MCF 10A (cell line): Measurements from ENCODE around the gene INPP5K. TPM values are rescaled to one million over a fixed set of nuclear protein-coding genes. Genes with fewer than 3 reads are reported as not detected.
"Not testable (repeated sequence)": the region's sequence is repeated elsewhere in the genome, so short reads cannot be mapped to it uniquely, and the experiment has no call there.

Experiments
- BruUV-seq: library from RNA; stranded (reverse); fragments of 400-500 nt; replicated peaks from 2 replicates; lab custom pipeline; 2021; lab: Mats Ljungman, UMichigan
- CTCF ChIA-PET: fragments of 300-600 bp; sonication (Branson Sonifier 250); formaldehyde crosslinking; extraction: SDS; loops from one replicate; lab custom pipeline; 2021; ENCODE audit warnings: antibody characterized with exemption, inconsistent platforms; lab: Yijun Ruan, JAX
- POLR2A ChIA-PET: fragments of 300-600, 350-650 bp; sonication (Branson Sonifier 250); formaldehyde crosslinking; extraction: SDS; loops from one replicate; lab custom pipeline; 2020; ENCODE audit warnings: antibody characterized with exemption, inconsistent platforms; lab: Yijun Ruan, JAX
- DNase-seq: peaks from one replicate; pipeline ENCODE4 v3.0.0-alpha.2; 2018; ENCODE audit not compliant: unreplicated experiment
- H3K27ac Mint-ChIP-seq: one replicate; pipeline ENCODE4 v1.8.0; 2022; ENCODE audit warnings: mild to moderate bottlenecking, low read depth, mixed read lengths; ENCODE audit not compliant: unreplicated experiment
- H3K27me3 Mint-ChIP-seq: one replicate; pipeline ENCODE4 v1.8.0; 2022; ENCODE audit warnings: mixed read lengths; ENCODE audit not compliant: insufficient read depth, unreplicated experiment
- H3K36me3 Mint-ChIP-seq: one replicate; pipeline ENCODE4 v1.8.0; 2022; ENCODE audit warnings: mild to moderate bottlenecking, moderate library complexity, mixed read lengths; ENCODE audit not compliant: insufficient read depth, unreplicated experiment
- H3K4me1 Mint-ChIP-seq: one replicate; pipeline ENCODE4 v1.8.0; 2022; ENCODE audit warnings: mixed read lengths; ENCODE audit not compliant: insufficient read depth, unreplicated experiment
- H3K4me3 Mint-ChIP-seq: one replicate; pipeline ENCODE4 v1.8.0; 2022; ENCODE audit warnings: mild to moderate bottlenecking, moderate library complexity, mixed read lengths; ENCODE audit not compliant: unreplicated experiment
- H3K9me3 Mint-ChIP-seq: one replicate; pipeline ENCODE4 v1.8.0; 2022; ENCODE audit warnings: mixed read lengths; ENCODE audit not compliant: unreplicated experiment
- intact Hi-C: fragments of 100-400 bp; cut with micrococcal nuclease; formaldehyde crosslinking; loops from 2 replicates; pipeline ENCODE4 v1.14.1; 2022
- total RNA-seq: library from RNA; stranded (reverse); gene quantifications from 2 replicates; pipeline ENCODE4 v1.2.3, GENCODE V29; 2022
- TF ChIP-seq, protein P1 (sequence below): fragments of 200-600 bp; IDR thresholded peaks from one replicate; pipeline ENCODE4 v1.8.0; 2022; ENCODE audit warnings: antibody characterized with exemption, mild to moderate bottlenecking; ENCODE audit not compliant: unreplicated experiment

The INPP5K gene
- total RNA-seq, 1 experiment from 2014 or later: 28.9 TPM

DNA sequence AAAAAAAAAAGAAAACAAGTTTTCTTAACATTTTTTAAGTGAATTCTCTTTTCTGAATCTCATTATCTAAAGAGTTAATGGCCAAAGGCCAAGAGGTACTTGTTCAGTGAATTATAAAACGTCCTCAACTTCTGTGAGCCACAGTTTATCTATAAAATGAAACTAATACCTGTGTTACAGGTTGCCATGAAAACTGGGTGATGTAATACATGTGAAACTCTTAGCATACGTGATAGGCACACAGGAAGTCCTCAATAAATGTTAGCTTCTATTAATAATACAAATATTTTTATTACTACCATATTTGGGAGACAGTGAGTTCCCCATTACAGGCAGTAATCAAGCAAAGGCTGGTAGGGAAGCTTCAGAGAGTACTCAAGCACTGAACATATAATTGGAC is 13.5 kb upstream of the INPP5K start:
- no peak for DNase-seq
- Mint-ChIP-seq H3K36me3 (peaks cover 81% of the 10 kb centered on the region), H3K4me1 (peaks cover 9% of the 10 kb centered on the region), H3K4me3 (no peak overlapping the region), H3K27ac (peak overlapping the region; percentile 28), H3K9me3 (no peaks in the 10 kb centered on the region), H3K27me3 (no peaks in the 10 kb centered on the region)
- TF ChIP-seq, protein P1, sequence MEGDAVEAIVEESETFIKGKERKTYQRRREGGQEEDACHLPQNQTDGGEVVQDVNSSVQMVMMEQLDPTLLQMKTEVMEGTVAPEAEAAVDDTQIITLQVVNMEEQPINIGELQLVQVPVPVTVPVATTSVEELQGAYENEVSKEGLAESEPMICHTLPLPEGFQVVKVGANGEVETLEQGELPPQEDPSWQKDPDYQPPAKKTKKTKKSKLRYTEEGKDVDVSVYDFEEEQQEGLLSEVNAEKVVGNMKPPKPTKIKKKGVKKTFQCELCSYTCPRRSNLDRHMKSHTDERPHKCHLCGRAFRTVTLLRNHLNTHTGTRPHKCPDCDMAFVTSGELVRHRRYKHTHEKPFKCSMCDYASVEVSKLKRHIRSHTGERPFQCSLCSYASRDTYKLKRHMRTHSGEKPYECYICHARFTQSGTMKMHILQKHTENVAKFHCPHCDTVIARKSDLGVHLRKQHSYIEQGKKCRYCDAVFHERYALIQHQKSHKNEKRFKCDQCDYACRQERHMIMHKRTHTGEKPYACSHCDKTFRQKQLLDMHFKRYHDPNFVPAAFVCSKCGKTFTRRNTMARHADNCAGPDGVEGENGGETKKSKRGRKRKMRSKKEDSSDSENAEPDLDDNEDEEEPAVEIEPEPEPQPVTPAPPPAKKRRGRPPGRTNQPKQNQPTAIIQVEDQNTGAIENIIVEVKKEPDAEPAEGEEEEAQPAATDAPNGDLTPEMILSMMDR: no peak
- intact Hi-C loops: no loop called here
- BruUV-seq: no TSS peak
- CTCF ChIA-PET: interaction anchor here (0.8 kb wide), 1 partner anchor 9 kb away, joined by 6 read pairs; no protein-coding TSS in a partner anchor
- POLR2A ChIA-PET: interaction anchor here (1.4 kb wide), 1 partner anchor 13 kb away, joined by 5 read pairs; the partner anchor contains the start of gene INPP5K

DNA sequence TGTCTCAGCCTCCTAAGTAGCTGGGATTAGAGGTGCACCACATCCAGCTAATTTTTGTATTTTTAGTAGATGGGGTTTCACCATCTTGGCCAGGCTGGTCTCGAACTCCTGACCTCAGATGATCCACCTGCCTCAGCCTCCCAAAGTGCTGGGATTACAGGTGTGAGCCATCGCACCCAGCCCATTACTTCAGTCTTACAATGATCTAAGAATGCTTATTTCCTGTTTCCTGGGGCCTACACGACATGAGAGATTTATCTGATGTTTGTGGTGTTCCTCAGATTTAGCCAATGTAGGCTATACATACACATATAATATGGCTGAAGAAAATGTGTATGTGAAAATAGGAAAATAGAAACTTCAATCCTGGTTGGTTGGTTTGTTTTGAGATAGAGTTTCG is 10.5 kb upstream of the INPP5K start:
- peaks cover 79% of the 10 kb centered on the region for H3K36me3 Mint-ChIP-seq
- H3K27ac Mint-ChIP-seq, BruUV-seq, H3K27me3 Mint-ChIP-seq, H3K4me3 Mint-ChIP-seq, H3K9me3 Mint-ChIP-seq, DNase-seq, intact Hi-C loops, H3K4me1 Mint-ChIP-seq: not testable (repeated sequence)
- ChIA-PET CTCF (interaction anchor here (0.8 to 1.2 kb wide), 2 partner anchors 15 to 162 kb away, joined by 3 to 4 read pairs; no protein-coding TSS in a partner anchor), POLR2A (interaction anchor here (2.4 kb wide), 1 partner anchor 10 kb away, joined by 13 read pairs; the partner anchor contains the start of gene INPP5K)

DNA sequence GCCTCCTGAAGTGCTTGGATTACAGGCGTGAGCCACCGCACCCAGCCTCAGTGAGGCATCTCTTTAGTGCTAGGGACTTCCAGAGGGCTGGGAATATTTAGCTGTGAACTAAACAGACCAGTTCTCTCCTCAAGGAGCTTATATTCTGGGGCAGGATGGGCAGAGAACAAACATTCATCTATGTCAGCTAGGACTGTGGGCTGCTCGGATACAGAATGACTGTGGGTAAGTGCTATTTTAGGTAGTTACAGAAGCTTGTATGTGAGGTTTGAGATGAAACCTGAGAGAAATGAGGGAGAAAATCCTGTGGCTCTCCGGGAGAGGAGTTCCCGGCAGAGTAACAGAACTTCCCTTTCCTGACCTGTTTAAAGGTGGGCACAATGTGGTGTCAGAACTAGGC is 6.2 kb upstream of the INPP5K start:
- TF ChIP-seq, protein P1: no peak
- no peak for DNase-seq
- peaks cover 76% of the 10 kb centered on the region for H3K36me3 Mint-ChIP-seq
- H3K4me1 Mint-ChIP-seq: no peaks in the 10 kb centered on the region
- no peak overlapping the region for H3K4me3 Mint-ChIP-seq
- CTCF ChIA-PET: interaction anchor here (0.6 to 1.2 kb wide), 2 partner anchors 107 to 158 kb away, joined by 3 to 5 read pairs; no protein-coding TSS in a partner anchor
- intact Hi-C loops: no loop called here
- no peak overlapping the region for H3K27ac Mint-ChIP-seq
- no peaks in the 10 kb centered on the region for H3K9me3 Mint-ChIP-seq
- POLR2A ChIA-PET: interaction anchor here (0.7 to 0.9 kb wide), 2 partner anchors 67 to 628 kb away, joined by 3 to 7 read pairs; partner anchors contain the start of gene CRK
- H3K27me3 Mint-ChIP-seq: no peaks in the 10 kb centered on the region
- BruUV-seq: no TSS peak

DNA sequence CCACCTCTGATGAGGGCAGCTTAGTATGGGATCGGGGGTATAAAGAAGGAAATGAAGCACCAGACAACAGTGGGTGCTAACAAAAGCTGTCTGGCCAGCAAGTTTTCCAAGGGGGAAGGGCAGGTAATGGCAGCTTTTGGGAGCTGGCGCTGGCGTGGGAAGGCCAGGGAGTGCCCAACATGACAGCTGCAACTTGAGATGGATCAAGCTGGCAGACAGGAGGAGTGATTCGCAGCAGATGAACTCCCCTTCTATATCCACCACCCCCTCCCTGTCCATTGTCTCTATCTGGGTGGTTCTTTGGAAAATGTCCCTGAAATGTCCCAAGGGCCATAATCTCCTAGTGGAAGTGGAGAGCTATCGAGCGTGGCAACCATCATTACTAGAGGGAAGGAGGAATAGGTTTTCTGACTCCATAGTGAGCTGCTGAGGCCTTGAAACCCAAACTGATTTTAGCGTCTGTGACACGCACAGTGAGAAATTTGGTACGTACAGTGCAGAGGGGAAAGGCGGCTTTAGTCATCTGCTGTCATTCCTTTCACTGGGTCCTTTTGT is 4.8 kb upstream of the INPP5K start:
- ChIA-PET POLR2A (interaction anchor here (1.0 kb wide), 2 partner anchors 40 to 65 kb away, joined by 3 read pairs; partner anchors contain the start of gene CRK), CTCF (interaction anchor here (0.8 kb wide), 1 partner anchor 13 kb away, joined by 3 read pairs; no protein-coding TSS in a partner anchor)
- DNase-seq: no peak
- Mint-ChIP-seq H3K36me3 (peaks cover 71% of the 10 kb centered on the region), H3K9me3 (no peaks in the 10 kb centered on the region), H3K27ac (peak overlapping the region; percentile 75), H3K4me1 (no peaks in the 10 kb centered on the region), H3K4me3 (no peak overlapping the region), H3K27me3 (no peaks in the 10 kb centered on the region)
- TF ChIP-seq, protein P1: no peak
- no TSS peak for BruUV-seq
- intact Hi-C loops: no loop called here
